Lung (tissue), 12 donors: Measurements from ENCODE around the gene GPR183. TPM values are rescaled to one million over a fixed set of nuclear protein-coding genes. Genes with fewer than 3 reads are reported as not detected.

Source experiments
- ATAC-seq: fragments of 200-7000 bp; cut with Tn5 transposase; one replicate; pipeline ENCODE4 v1.9.1; 2020; ENCODE audit warnings: moderate number of reproducible peaks; ENCODE audit not compliant: insufficient read depth, low FRiP score
- DNase-seq, 3 donors: peaks; one replicate each; pipeline ENCODE4 v3.0.0-alpha.2; 2013 to 2017
- H3K27ac ChIP-seq, 2 donors: one replicate each; pipeline ENCODE4 v1.5.1; 2013; ENCODE audit warnings: mild to moderate bottlenecking in 2 of 2, moderate library complexity in 2 of 2, control low read depth in 1 of 2, inconsistent platforms in 1 of 2, low read depth in 1 of 2, low read length in 1 of 2
- H3K27me3 ChIP-seq, 3 donors: one replicate each; pipeline ENCODE4 v1.5.1; 2013; ENCODE audit warnings: low read length in 2 of 3; ENCODE audit not compliant: control insufficient read depth in 3 of 3, insufficient read depth in 3 of 3
- H3K36me3 ChIP-seq, 4 donors: one replicate each; pipeline ENCODE4 v1.5.1; 2013; ENCODE audit warnings: low read length in 4 of 4, mild to moderate bottlenecking in 1 of 4, moderate library complexity in 1 of 4; ENCODE audit not compliant: control insufficient read depth in 4 of 4, insufficient read depth in 4 of 4
- H3K4me1 ChIP-seq, 5 donors: one replicate each; pipeline ENCODE4 v1.5.1; 2013; ENCODE audit warnings: low read length in 5 of 5, mild to moderate bottlenecking in 2 of 5, moderate library complexity in 1 of 5; ENCODE audit not compliant: control insufficient read depth in 5 of 5, insufficient read depth in 5 of 5
- H3K4me3 ChIP-seq: one replicate; pipeline ENCODE4 v1.5.1; 2013; ENCODE audit warnings: mild to moderate bottlenecking, control low read depth, moderate library complexity
- H3K9ac ChIP-seq, 2 donors: one replicate each; pipeline ENCODE4 v1.5.1; 2013; ENCODE audit warnings: low read length in 2 of 2, control low read depth in 1 of 2; ENCODE audit not compliant: insufficient read depth in 1 of 2
- H3K9me3 ChIP-seq, 4 donors: one replicate each; pipeline ENCODE4 v1.5.1; 2013; ENCODE audit warnings: low read length in 3 of 4, mild to moderate bottlenecking in 1 of 4, moderate library complexity in 1 of 4; ENCODE audit not compliant: control insufficient read depth in 4 of 4, insufficient read depth in 3 of 4
- WGBS, 2 donors: extraction: QIAGEN DNeasy Blood & Tissue Kit; methylation state at CpG; one replicate each; pipeline ENCODE4 v1.1.7; 2013; 5-methylcytosine and 5-hydroxymethylcytosine counted together
- polyA plus RNA-seq, 2 donors: library from polyadenylated mRNA; stranded (reverse); fragments of 200-250 nt; gene quantifications; one replicate each; pipeline ENCODE4 v1.2.1, GENCODE V29; 2013
- total RNA-seq, 2 donors: library from RNA; depleted of rRNA in 1 of 2; stranded (reverse); fragments of >200 nt in 1 of 2; gene quantifications; one replicate each; pipeline ENCODE4 v1.2.1, GENCODE V29; 2014 to 2021
- TF ChIP-seq, protein P1 (sequence below): IDR thresholded peaks from 2 replicates; pipeline ENCODE4 v1.5.1; 2012; ENCODE audit warnings: mild to moderate bottlenecking; ENCODE audit errors: control extremely low read depth, extremely low read depth
- donor health status: control.
- donor health status: control.
- donor health status: Bipolar disorder and iron deficiency.
- donor health status: healthy.
- donor health status: DM: yes; HTN: yes; CAD: no.

Gene GPR183
- total and polyA plus RNA-seq, 4 donors = 6.3 to 38.3 (median 16.0) TPM

DNA sequence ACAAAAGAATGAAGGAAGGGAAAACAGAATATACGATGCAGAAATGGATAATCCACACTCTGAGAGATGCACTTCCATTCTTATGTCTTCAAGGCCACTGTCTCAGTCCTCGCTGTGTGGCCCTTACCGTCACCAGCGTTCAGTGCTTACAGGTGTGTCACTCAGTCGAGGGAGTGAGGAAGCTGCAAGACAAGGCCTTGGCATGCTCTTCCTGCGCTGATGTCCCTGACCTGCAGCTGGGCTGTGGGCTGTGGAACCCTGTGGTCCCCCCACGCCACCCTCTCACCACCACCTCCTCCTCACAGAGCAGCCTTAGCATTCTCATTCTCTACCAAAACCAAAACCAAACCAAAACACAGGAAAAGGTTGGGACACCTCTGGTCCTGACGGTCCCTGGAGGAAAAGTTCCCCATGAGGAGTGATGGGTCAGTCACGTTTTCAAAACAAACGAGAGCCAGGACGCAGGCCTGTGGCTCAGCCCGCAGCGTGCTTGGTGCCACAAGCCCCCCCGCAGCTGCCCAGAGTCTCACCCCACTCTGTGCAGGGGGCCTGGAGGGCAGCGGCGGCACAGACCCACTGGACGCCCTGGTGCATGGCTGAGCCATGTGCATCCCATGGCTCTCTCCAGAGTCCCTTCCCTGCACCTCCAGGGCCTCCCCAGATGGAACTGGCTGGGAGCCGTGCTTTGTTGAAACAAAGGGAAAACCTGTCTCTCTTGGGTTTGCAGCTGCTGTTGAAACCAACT is 48.2 kb upstream of the GPR183 start:
- H3K4me3 ChIP-seq = no peak overlapping the region
- ATAC-seq (no peak), DNase-seq (no peak)
- 84 to 87% methylated on average over 18 of the region's 18 CpGs for WGBS, 2 donors
- TF ChIP-seq, protein P1, sequence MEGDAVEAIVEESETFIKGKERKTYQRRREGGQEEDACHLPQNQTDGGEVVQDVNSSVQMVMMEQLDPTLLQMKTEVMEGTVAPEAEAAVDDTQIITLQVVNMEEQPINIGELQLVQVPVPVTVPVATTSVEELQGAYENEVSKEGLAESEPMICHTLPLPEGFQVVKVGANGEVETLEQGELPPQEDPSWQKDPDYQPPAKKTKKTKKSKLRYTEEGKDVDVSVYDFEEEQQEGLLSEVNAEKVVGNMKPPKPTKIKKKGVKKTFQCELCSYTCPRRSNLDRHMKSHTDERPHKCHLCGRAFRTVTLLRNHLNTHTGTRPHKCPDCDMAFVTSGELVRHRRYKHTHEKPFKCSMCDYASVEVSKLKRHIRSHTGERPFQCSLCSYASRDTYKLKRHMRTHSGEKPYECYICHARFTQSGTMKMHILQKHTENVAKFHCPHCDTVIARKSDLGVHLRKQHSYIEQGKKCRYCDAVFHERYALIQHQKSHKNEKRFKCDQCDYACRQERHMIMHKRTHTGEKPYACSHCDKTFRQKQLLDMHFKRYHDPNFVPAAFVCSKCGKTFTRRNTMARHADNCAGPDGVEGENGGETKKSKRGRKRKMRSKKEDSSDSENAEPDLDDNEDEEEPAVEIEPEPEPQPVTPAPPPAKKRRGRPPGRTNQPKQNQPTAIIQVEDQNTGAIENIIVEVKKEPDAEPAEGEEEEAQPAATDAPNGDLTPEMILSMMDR = no peak
- H3K27ac ChIP-seq = peak overlapping the region in 1 of 2 donors; percentile 84
- no peak overlapping the region for H3K9ac ChIP-seq
- peaks cover 3 to 10% (median 4%) of the 10 kb centered on the region in 4 donors for H3K36me3 ChIP-seq
- no peaks in the 10 kb centered on the region for H3K9me3 ChIP-seq
- no peaks in the 10 kb centered on the region for H3K27me3 ChIP-seq
- peaks cover 0 to 11% (median 6%) of the 10 kb centered on the region in 5 donors for H3K4me1 ChIP-seq

DNA sequence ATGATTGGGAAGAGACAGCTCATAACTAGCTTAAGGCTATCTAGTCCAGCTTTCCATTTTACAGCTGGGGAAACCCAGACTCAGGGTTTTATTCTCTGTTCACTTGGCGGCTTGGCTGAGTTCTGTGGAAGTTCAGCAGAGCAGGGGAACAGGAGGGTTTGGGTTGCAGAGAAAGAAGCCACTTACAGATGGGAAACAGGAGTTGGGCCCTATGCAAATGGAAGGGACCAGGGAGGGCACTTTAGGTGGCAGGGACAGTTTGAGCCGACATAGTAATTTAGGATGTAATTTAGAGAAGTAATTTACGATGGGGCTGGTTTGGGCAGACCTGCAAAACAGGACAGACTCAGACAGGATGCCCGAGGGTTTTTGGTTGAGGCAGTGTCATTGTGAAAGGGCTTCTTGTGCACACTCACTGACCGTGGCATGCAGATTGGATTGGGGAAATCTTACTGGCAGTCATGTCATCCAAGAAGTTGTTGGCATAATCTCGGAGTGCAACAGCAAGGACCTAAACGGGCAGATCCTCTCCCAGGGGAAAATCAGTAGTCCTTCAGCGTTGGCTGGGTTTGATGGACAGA is 47.3 kb upstream of the GPR183 start:
- Histone ChIP-seq H3K4me3 (no peak overlapping the region), H3K36me3 (peaks cover 3 to 9% (median 6%) of the 10 kb centered on the region in 4 donors), H3K9me3 (no peaks in the 10 kb centered on the region), H3K9ac (no peak overlapping the region), H3K4me1 (peaks cover 0 to 11% (median 6%) of the 10 kb centered on the region in 5 donors), H3K27me3 (no peaks in the 10 kb centered on the region), H3K27ac (no peak overlapping the region)
- ATAC-seq (no peak), DNase-seq (no peak)
- WGBS, 2 donors = 49 to 70% methylated on average over 8 of the region's 8 CpGs
- TF ChIP-seq, protein P1 = no peak

DNA sequence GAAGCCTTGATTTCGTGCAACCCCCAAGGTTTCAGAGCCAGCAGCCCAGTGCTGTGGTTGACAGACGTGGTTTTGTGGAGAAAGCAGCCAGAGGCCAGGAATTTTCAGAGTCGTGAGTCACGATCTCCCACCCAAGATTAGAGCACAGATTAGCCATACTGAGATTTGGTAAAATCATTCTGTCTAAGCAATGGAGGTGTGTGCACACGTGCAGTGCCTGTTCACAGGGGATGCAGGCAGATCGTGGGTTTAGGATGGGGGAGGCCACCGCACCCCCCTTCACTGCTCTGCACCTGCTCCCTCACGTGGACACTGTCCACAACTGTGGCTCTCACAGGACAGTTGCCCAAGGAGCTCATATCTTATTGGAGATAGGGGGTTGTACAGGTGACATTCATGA is 46.6 kb upstream of the GPR183 start:
- H3K36me3 ChIP-seq = peaks cover 2 to 8% (median 5%) of the 10 kb centered on the region in 4 donors
- no peak for ATAC-seq
- H3K27me3 ChIP-seq = no peaks in the 10 kb centered on the region
- no peak for DNase-seq
- H3K27ac ChIP-seq = no peak overlapping the region
- 87 to 90% methylated on average over 8 of the region's 8 CpGs for WGBS, 2 donors
- no peak overlapping the region for H3K9ac ChIP-seq
- TF ChIP-seq, protein P1 = no peak
- H3K4me1 ChIP-seq = peaks cover 0 to 11% (median 6%) of the 10 kb centered on the region in 5 donors
- no peak overlapping the region for H3K4me3 ChIP-seq
- H3K9me3 ChIP-seq = no peaks in the 10 kb centered on the region
